Rectal smooth muscle tissue (tissue), 1 donor: ENCODE measurements around the gene RBBP4.
"Not testable (repeated sequence)": the region's sequence is repeated elsewhere in the genome, so short reads cannot be mapped to it uniquely, and the experiment has no call there.

Source experiments
- H3K27ac ChIP-seq: one replicate; pipeline ENCODE4 v1.7.0; 2013; ENCODE audit warnings: low read depth, low read length, inconsistent platforms
- H3K27me3 ChIP-seq: one replicate; pipeline ENCODE4 v1.7.0; 2013; ENCODE audit warnings: low read length; ENCODE audit not compliant: control insufficient read depth, insufficient read depth
- H3K36me3 ChIP-seq: one replicate; pipeline ENCODE4 v1.7.0; 2013; ENCODE audit warnings: low read length; ENCODE audit not compliant: control insufficient read depth, insufficient read depth
- H3K4me1 ChIP-seq: one replicate; pipeline ENCODE4 v1.7.0; 2013; ENCODE audit warnings: low read length; ENCODE audit not compliant: control insufficient read depth, insufficient read depth
- H3K4me3 ChIP-seq: one replicate; pipeline ENCODE4 v1.7.0; 2013; ENCODE audit warnings: low read length
- H3K9ac ChIP-seq: one replicate; pipeline ENCODE4 v1.7.0; 2013; ENCODE audit warnings: low read length

Gene RBBP4

GRCh38 chr1:32623775-32624174 lies 27.2 kb upstream of the RBBP4 start:
- no peak overlapping the region for H3K9ac ChIP-seq
- no peaks in the 10 kb centered on the region for H3K4me1 ChIP-seq
- no peaks in the 10 kb centered on the region for H3K27me3 ChIP-seq
- no peak overlapping the region for H3K4me3 ChIP-seq
- no peak overlapping the region for H3K27ac ChIP-seq
- peaks cover 2% of the 10 kb centered on the region for H3K36me3 ChIP-seq

GRCh38 chr1:32626176-32626575 lies 24.8 kb upstream of the RBBP4 start:
- Histone ChIP-seq H3K9ac (no peak overlapping the region), H3K27ac (no peak overlapping the region), H3K36me3 (peaks cover 2% of the 10 kb centered on the region), H3K27me3 (no peaks in the 10 kb centered on the region), H3K4me3 (no peak overlapping the region), H3K4me1 (no peaks in the 10 kb centered on the region)

- H3K36me3 ChIP-seq = peaks cover 2% of the 10 kb centered on the region
Observed at GRCh38 chr1:32627596-32628162, 23.3 kb upstream of the RBBP4 start.

GRCh38 chr1:32630173-32630572 lies 20.8 kb upstream of the RBBP4 start:
- not testable (repeated sequence) for H3K27me3 ChIP-seq, H3K4me1 ChIP-seq, H3K9ac ChIP-seq, H3K27ac ChIP-seq, H3K36me3 ChIP-seq, H3K4me3 ChIP-seq

More at GRCh38 chr1:32627596-32628162, 23.3 kb upstream of the RBBP4 start:
- H3K4me3 ChIP-seq = no peak overlapping the region
- no peak overlapping the region for H3K27ac ChIP-seq
- H3K9ac ChIP-seq = no peak overlapping the region
- no peaks in the 10 kb centered on the region for H3K4me1 ChIP-seq
- H3K27me3 ChIP-seq = no peaks in the 10 kb centered on the region

GRCh38 chr1:32632829-32633228 lies 18.2 kb upstream of the RBBP4 start:
- Histone ChIP-seq H3K4me1 (no peaks in the 10 kb centered on the region), H3K9ac (no peak overlapping the region), H3K27me3 (no peaks in the 10 kb centered on the region), H3K4me3 (no peak overlapping the region), H3K27ac (no peak overlapping the region), H3K36me3 (no peaks in the 10 kb centered on the region)

- Histone ChIP-seq H3K4me1 (no peaks in the 10 kb centered on the region), H3K36me3 (no peaks in the 10 kb centered on the region), H3K9ac (no peak overlapping the region), H3K27ac (no peak overlapping the region), H3K4me3 (no peak overlapping the region), H3K27me3 (no peaks in the 10 kb centered on the region)
Observed at GRCh38 chr1:32635508-32636277, 15.3 kb upstream of the RBBP4 start.

- H3K36me3 ChIP-seq = no peaks in the 10 kb centered on the region
- H3K27ac ChIP-seq = no peak overlapping the region
- H3K4me3 ChIP-seq = no peak overlapping the region
- no peaks in the 10 kb centered on the region for H3K4me1 ChIP-seq
- no peak overlapping the region for H3K9ac ChIP-seq
- no peaks in the 10 kb centered on the region for H3K27me3 ChIP-seq
Observed at GRCh38 chr1:32636914-32637645, 13.9 kb upstream of the RBBP4 start.

- Histone ChIP-seq H3K9ac (no peak overlapping the region), H3K4me1 (no peaks in the 10 kb centered on the region), H3K4me3 (no peak overlapping the region), H3K27ac (no peak overlapping the region), H3K36me3 (no peaks in the 10 kb centered on the region), H3K27me3 (no peaks in the 10 kb centered on the region)
Observed at GRCh38 chr1:32639489-32640075, 11.4 kb upstream of the RBBP4 start.

GRCh38 chr1:32642292-32642827 lies 8.6 kb upstream of the RBBP4 start:
- H3K27me3 ChIP-seq, H3K4me1 ChIP-seq, H3K36me3 ChIP-seq, H3K27ac ChIP-seq, H3K4me3 ChIP-seq, H3K9ac ChIP-seq: not testable (repeated sequence)

GRCh38 chr1:32644426-32644825 lies 6.6 kb upstream of the RBBP4 start:
- Histone ChIP-seq H3K4me3 (no peak overlapping the region), H3K27me3 (no peaks in the 10 kb centered on the region), H3K36me3 (no peaks in the 10 kb centered on the region)

GRCh38 chr1:32647308-32648134 lies 3.5 kb upstream of the RBBP4 start:
- no peak overlapping the region for H3K9ac ChIP-seq
- peaks cover 10% of the 10 kb centered on the region for H3K4me1 ChIP-seq
- no peaks in the 10 kb centered on the region for H3K27me3 ChIP-seq
- no peaks in the 10 kb centered on the region for H3K36me3 ChIP-seq
- H3K4me3 ChIP-seq = no peak overlapping the region
- H3K27ac ChIP-seq = no peak overlapping the region

More at GRCh38 chr1:32644426-32644825, 6.6 kb upstream of the RBBP4 start:
- no peak overlapping the region for H3K27ac ChIP-seq
- H3K9ac ChIP-seq = no peak overlapping the region
- H3K4me1 ChIP-seq = peaks cover 3% of the 10 kb centered on the region
